CD14-positive monocyte (primary cell): Measurements from ENCODE around the gene NPIPB6. TPM values are rescaled to one million over a fixed set of nuclear protein-coding genes. Genes with fewer than 3 reads are reported as not detected.

Source experiments
- DNase-seq, 3 donors: peaks; one replicate each; pipeline ENCODE4 v3.0.0-alpha.2; 2011 to 2022
- H2AFZ ChIP-seq: 2 replicates; pipeline ENCODE4 v1.6.0; 2012; ENCODE audit warnings: mild to moderate bottlenecking, low read depth, low read length, inconsistent platforms; ENCODE audit not compliant: insufficient read depth, poor library complexity, severe bottlenecking
- H3K27ac ChIP-seq, 2 donors: 1 replicate in 1 of 2; 2 replicates in 1 of 2; pipeline ENCODE4 v1.5.1; 2012 to 2013; ENCODE audit warnings: low read length in 2 of 2, control low read depth in 1 of 2, inconsistent platforms in 1 of 2, low read depth in 1 of 2, mild to moderate bottlenecking in 1 of 2
- H3K27me3 ChIP-seq, 2 donors: one replicate each; pipeline versions ENCODE4 v1.6.0 to v1.6.1; 2011 to 2013; ENCODE audit warnings: low read length in 2 of 2; ENCODE audit not compliant: control insufficient read depth in 2 of 2, insufficient read depth in 2 of 2
- H3K36me3 ChIP-seq, 2 donors: replicated peaks in 1 of 2; 1 replicate in 1 of 2; 2 replicates in 1 of 2; pipeline versions ENCODE4 v1.5.1 to v1.6.1; 2012 to 2013; ENCODE audit warnings: low read length in 2 of 2, control low read depth in 1 of 2, inconsistent platforms in 1 of 2, mild to moderate bottlenecking in 1 of 2; ENCODE audit not compliant: insufficient read depth in 2 of 2, control insufficient read depth in 1 of 2
- H3K4me1 ChIP-seq, 2 donors: 1 replicate in 1 of 2; 2 replicates in 1 of 2; pipeline versions ENCODE4 v1.5.1 to v1.6.1; 2012 to 2013; ENCODE audit warnings: low read length in 2 of 2, control low read depth in 1 of 2, inconsistent platforms in 1 of 2, mild to moderate bottlenecking in 1 of 2, moderate library complexity in 1 of 2; ENCODE audit not compliant: insufficient read depth in 2 of 2, control insufficient read depth in 1 of 2
- H3K4me2 ChIP-seq: replicated peaks from 2 replicates; pipeline ENCODE3; 2012; ENCODE audit warnings: low read length, moderate library complexity, mild to moderate bottlenecking; ENCODE audit not compliant: poor library complexity, severe bottlenecking; ENCODE audit errors: extremely low read depth
- H3K4me3 ChIP-seq, 3 experiments: fragments of 200-600 bp in 1 of 3; sonication (generic) in 1 of 3; replicated peaks in 1 of 3; 1 replicate in 2 of 3; 2 replicates in 1 of 3; pipeline ENCODE4 v1.5.1; 2011 to 2013; ENCODE audit warnings: low read length in 3 of 3, mild to moderate bottlenecking in 3 of 3, control low read depth in 2 of 3, low read depth in 2 of 3, inconsistent platforms in 1 of 3, moderate library complexity in 1 of 3
- H3K79me2 ChIP-seq: 2 replicates; pipeline ENCODE4 v1.6.0; 2012; ENCODE audit warnings: mild to moderate bottlenecking, control low read depth, inconsistent platforms, low read length, moderate library complexity; ENCODE audit not compliant: insufficient read depth
- H3K9ac ChIP-seq: 2 replicates; pipeline ENCODE4 v1.6.0; 2017; ENCODE audit warnings: low read length, mild to moderate bottlenecking; ENCODE audit not compliant: insufficient read depth, poor library complexity, severe bottlenecking
- H3K9me3 ChIP-seq, 2 donors: replicated peaks in 1 of 2; 1 replicate in 1 of 2; 2 replicates in 1 of 2; pipeline versions ENCODE4 v1.5.1 to v1.6.1; 2012 to 2013; ENCODE audit warnings: low read length in 2 of 2, control low read depth in 1 of 2; ENCODE audit not compliant: control insufficient read depth in 1 of 2, insufficient read depth in 1 of 2
- H4K20me1 ChIP-seq: 2 replicates; pipeline ENCODE4 v1.6.0; 2012; ENCODE audit warnings: mild to moderate bottlenecking, low read length, control low read depth, moderate library complexity; ENCODE audit not compliant: insufficient read depth
- H3K27ac Mint-ChIP-seq, 7 donors: one replicate each; pipeline ENCODE4 v1.8.0; 2020; ENCODE audit warnings: mild to moderate bottlenecking in 7 of 7, mixed read lengths in 7 of 7, moderate library complexity in 6 of 7, inconsistent platforms in 2 of 7
- H3K27me3 Mint-ChIP-seq, 3 donors: one replicate each; pipeline ENCODE4 v1.8.0; 2021 to 2022; ENCODE audit warnings: low read depth in 3 of 3, mild to moderate bottlenecking in 3 of 3, mixed read lengths in 3 of 3, moderate library complexity in 3 of 3, inconsistent platforms in 1 of 3
- H3K36me3 Mint-ChIP-seq, 2 donors: one replicate each; pipeline ENCODE4 v1.8.0; 2020; ENCODE audit warnings: mixed read lengths in 2 of 2, inconsistent platforms in 1 of 2, mild to moderate bottlenecking in 1 of 2
- H3K4me1 Mint-ChIP-seq: one replicate; pipeline ENCODE4 v1.8.0; 2020; ENCODE audit warnings: mild to moderate bottlenecking, mixed read lengths
- H3K4me3 Mint-ChIP-seq, 2 donors: one replicate each; pipeline ENCODE4 v1.8.0; 2020; ENCODE audit warnings: mild to moderate bottlenecking in 2 of 2, mixed read lengths in 2 of 2, moderate library complexity in 1 of 2
- H3K9me3 Mint-ChIP-seq, 7 donors: one replicate each; pipeline ENCODE4 v1.8.0; 2020 to 2022; ENCODE audit warnings: mixed read lengths in 7 of 7, mild to moderate bottlenecking in 6 of 7, moderate library complexity in 6 of 7, inconsistent platforms in 2 of 7
- CTCF ChIP-seq: fragments of 200-600 bp; IDR thresholded peaks from one replicate; pipeline ENCODE4 v1.8.0; 2022; ENCODE audit warnings: antibody characterized with exemption, mild to moderate bottlenecking
- WGBS: methylation state at CpG from one replicate; pipeline ENCODE4 v1.1.5; 2013; ENCODE audit warnings: missing lambda C conversion rate; ENCODE audit not compliant: insufficient coverage; 5-methylcytosine and 5-hydroxymethylcytosine counted together
- intact Hi-C, 2 donors: fragments of 100-400 bp; cut with micrococcal nuclease; formaldehyde crosslinking; loops; one replicate each; pipeline versions ENCODE4 v1.15.0 to v1.15.1; 2023
- polyA plus RNA-seq, 3 donors: library from polyadenylated mRNA; depleted of rRNA in 1 of 3; unstranded in 2 of 3; stranded (reverse) in 1 of 3; fragments of 300-500 nt in 2 of 3; fragments of >200 nt in 1 of 3; fragmentation: Illumina TruSeq in 2 of 3; gene quantifications; 1 replicate in 2 of 3; 2 replicates in 1 of 3; pipeline ENCODE4 v1.2.3, GENCODE V29; 2012 to 2021

NPIPB6 gene
- polyA plus RNA-seq, 3 donors: 0.16 to 0.89 (median 0.17) TPM

DNA sequence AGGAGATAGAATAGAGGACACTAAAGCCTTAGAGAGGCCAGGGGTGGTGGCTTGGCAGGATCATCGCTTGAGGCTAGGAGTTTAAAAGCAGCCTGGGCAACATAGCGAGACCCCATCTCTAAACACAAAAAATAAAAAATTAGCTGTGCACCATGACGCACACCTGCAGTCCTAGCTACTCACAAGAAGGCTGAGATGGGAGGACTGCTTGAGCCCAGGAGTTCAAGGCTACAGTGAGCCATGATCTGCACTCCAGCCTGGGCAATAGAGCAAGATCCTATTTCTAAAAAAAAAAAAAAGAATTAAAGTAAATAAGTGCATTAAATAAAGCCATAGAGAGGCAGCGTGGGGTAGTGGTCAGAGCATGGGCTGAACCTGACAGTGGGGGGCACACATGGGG is 51.9 kb downstream of the NPIPB6 start:
- no peak for TF ChIP-seq CTCF
- H3K36me3 ChIP-seq: no peaks in the 10 kb centered on the region
- Mint-ChIP-seq H3K36me3 (no peaks in the 10 kb centered on the region), H3K4me1 (peaks cover 6% of the 10 kb centered on the region), H3K9me3 (peaks cover 0 to 7% (median 0%) of the 10 kb centered on the region in 7 donors), H3K27me3 (peaks cover 0 to 7% (median 0%) of the 10 kb centered on the region in 3 donors), H3K4me3 (no peak overlapping the region), H3K27ac (no peak overlapping the region)
- no peaks in the 10 kb centered on the region for H3K27me3 ChIP-seq
- H3K4me1 ChIP-seq: no peaks in the 10 kb centered on the region
- no peak overlapping the region for H2AFZ ChIP-seq
- no peaks in the 10 kb centered on the region for H3K79me2 ChIP-seq
- H3K9me3 ChIP-seq: no peaks in the 10 kb centered on the region
- no peak overlapping the region for H3K9ac ChIP-seq
- no peak overlapping the region for H3K4me2 ChIP-seq
- no peak for DNase-seq
- H3K4me3 ChIP-seq: no peak overlapping the region
- 100% methylated on average over 1 of the region's 4 CpGs for WGBS
- no peaks in the 10 kb centered on the region for H4K20me1 ChIP-seq
- intact Hi-C loops: no loop called here
- no peak overlapping the region for H3K27ac ChIP-seq

DNA sequence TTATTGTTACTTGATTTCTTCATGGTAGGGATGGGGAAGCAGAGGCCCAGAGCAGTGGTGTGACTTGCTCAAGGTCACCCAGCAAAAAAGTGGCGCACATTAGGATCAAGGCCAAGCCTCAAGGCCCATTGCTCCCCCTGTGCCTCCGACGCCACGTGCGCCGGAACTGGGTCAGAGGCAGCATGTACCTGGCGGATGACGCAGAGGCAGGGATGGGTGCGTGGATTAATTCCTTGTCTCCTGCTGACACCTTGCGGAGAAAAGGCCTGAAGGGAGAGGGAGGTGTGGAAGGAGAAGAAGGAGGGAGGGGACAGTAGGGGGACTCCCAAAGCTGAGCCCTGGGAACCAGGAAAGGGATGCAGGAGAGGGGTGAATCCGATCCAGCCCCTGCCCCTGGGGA is 52.5 kb downstream of the NPIPB6 start:
- no peak overlapping the region for H3K27ac ChIP-seq
- H3K4me3 ChIP-seq: no peak overlapping the region
- Mint-ChIP-seq H3K27me3 (peaks cover 0 to 6% (median 0%) of the 10 kb centered on the region in 3 donors), H3K9me3 (peaks cover 0 to 7% (median 0%) of the 10 kb centered on the region in 7 donors), H3K36me3 (no peaks in the 10 kb centered on the region), H3K4me3 (no peak overlapping the region), H3K4me1 (peaks cover 6% of the 10 kb centered on the region), H3K27ac (peak overlapping the region in 2 of 7 donors; percentile 11 to 44)
- intact Hi-C loops: no loop called here
- DNase-seq: no peak
- 98% methylated on average over 11 of the region's 11 CpGs for WGBS
- no peaks in the 10 kb centered on the region for H4K20me1 ChIP-seq
- H3K4me1 ChIP-seq: no peaks in the 10 kb centered on the region
- TF ChIP-seq CTCF: no peak
- H3K9ac ChIP-seq: no peak overlapping the region
- H3K4me2 ChIP-seq: no peak overlapping the region
- no peaks in the 10 kb centered on the region for H3K9me3 ChIP-seq
- no peaks in the 10 kb centered on the region for H3K27me3 ChIP-seq
- no peaks in the 10 kb centered on the region for H3K79me2 ChIP-seq
- no peaks in the 10 kb centered on the region for H3K36me3 ChIP-seq
- H2AFZ ChIP-seq: no peak overlapping the region
